GM19025 (cell line): ENCODE results near the gene UNC5B.

Source experiments
- ATAC-seq: cut with Tn5 transposase; IDR thresholded peaks from one replicate; pipeline ENCODE4 v1.9.1; 2021; ENCODE audit warnings: mild to moderate bottlenecking, low read depth, moderate library complexity; ENCODE audit not compliant: unreplicated experiment

The UNC5B gene

DNA sequence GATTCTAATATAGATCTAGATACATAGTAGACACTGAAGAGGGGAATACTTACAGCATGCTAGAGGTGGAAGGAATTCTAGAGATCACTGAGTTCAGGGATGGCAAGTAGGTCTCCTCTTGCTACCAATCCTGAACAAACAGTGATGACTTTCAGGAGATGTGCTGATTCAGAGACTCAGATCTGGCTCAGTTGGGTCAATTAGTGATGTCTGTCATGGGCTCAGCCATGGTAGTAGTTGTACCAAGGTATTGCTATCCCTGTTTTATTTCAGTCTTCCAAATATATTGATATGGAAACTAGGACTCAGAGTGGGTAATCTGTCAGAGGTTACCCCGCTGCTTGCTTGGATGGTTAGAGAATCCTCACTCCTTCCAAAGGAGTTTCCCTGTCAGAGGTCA lies 38.5 kb downstream of the UNC5B start:
- ATAC-seq: no peak

DNA sequence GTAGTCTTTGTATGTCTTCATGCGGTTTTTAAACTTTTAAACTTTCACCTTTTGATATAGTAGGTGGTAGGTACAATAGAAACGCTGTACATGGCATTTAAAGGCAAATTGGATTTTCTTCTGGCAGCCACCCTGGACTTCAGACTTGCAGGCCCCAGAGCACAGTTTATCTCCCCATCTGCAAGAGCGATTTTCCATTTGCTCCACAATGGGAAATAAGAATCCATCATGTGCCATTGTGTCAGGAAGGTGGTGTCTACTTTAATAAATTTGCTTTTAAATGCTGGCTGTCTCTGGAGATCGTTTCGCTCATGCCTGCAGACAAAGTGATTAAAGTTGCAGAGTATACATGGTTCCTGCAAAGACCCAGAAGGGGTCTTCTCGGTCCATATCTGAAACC lies 38.9 kb downstream of the UNC5B start:
- ATAC-seq: no peak

DNA sequence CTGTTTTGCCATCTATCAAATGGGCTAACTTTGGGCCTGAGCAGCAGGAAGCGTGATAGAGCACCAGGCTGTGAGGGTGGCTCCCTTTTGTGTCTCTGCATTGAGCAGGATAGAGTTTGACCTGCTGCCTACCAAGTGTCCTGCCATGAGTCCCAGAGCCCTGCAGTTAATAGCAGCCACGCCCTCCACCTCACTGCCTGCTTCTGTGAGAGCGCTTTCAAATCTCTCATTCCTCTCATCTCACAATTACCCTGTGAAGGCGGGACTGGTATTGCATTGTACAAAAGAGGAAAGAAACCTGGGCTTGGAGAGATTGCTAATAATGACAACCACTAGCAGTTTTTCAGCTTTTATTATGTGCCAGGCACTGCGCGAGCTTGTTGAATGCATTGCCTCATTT lies 39.9 kb downstream of the UNC5B start:
- ATAC-seq: no peak

DNA sequence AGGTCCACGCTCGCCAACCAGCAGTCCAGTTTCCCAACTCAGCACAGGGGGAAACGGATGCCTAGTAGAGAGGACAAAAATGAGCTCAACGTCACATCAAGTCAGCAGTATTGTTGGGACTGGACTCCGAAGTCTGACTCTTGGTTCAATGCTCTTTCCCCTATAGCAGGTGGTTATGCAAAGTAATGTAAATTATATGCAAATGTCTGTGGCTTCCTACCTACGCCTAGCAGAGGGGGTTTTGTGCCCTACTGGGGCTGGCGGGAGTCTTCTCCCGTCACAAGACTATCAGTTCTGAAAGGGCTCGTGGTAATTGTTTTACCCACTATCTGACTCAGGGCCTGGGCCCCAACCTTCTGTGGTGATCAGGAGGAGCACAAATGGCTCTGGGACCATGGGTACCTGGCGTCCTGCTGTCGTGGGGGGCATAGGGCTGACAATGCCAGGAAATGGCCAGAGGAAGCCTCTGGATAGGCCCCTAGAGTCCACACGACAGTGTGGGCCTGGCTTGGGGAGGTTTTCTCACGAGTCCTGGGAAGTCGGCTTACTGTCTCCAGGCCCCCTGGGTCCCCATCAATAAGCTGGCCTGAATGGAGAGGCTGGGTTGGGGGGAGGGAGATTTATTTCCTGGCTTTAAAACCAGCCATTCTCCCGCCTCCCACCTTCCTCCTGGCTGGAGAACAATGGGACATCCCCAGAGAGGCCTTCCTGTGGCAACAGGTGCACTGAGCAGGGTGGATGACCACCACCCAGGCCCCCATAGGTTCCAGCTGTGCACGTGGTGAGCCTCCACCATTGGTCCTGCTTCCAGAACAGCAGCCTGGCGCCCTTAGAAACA lies 41.8 kb downstream of the UNC5B start:
- no peak for ATAC-seq

DNA sequence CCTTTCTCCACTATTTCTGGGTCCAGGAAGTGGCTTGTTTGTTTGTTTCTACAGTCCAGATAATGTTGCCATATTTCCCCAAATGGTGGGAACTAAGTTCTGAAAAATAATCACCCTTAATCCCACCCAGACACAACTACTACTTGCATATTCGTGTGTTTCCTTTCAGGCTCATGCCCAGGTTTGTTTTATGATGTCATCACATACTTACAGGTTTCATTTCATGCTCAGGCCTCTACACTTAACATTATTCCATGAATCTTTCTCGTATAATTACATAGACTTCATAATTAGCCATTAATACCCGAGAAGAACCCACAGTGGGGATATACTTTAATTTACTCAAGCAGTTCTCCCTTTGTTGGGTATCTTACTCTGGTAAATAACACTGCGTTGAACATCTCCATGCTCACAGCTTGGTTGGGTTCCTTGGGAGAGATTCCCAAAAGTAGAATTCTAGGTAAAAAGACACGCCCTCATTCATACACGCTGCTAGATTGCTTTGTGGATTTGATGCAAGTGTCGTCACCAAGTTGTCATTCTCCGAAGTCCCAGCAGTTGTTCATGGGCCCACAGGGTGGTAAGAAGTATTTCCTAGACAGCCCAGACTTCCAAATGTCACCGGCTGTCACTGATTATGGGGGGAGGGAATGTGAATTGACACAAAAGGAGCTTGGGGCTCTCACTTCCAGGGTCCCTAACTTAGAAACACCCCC lies 42.6 kb downstream of the UNC5B start:
- ATAC-seq: no peak

DNA sequence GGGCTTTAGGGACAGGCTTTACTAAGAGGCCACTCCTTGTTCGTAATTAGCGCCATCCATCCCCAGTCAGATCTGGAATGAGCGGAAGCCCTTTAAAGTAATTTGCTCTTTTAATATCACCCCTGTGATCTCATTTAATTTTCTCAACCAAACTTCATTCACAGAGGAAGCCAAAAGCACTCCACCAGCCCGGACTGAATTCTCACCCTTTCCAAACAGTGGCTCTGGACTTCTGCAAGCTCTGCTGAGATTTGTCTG lies 43.1 kb downstream of the UNC5B start:
- ATAC-seq: no peak

DNA sequence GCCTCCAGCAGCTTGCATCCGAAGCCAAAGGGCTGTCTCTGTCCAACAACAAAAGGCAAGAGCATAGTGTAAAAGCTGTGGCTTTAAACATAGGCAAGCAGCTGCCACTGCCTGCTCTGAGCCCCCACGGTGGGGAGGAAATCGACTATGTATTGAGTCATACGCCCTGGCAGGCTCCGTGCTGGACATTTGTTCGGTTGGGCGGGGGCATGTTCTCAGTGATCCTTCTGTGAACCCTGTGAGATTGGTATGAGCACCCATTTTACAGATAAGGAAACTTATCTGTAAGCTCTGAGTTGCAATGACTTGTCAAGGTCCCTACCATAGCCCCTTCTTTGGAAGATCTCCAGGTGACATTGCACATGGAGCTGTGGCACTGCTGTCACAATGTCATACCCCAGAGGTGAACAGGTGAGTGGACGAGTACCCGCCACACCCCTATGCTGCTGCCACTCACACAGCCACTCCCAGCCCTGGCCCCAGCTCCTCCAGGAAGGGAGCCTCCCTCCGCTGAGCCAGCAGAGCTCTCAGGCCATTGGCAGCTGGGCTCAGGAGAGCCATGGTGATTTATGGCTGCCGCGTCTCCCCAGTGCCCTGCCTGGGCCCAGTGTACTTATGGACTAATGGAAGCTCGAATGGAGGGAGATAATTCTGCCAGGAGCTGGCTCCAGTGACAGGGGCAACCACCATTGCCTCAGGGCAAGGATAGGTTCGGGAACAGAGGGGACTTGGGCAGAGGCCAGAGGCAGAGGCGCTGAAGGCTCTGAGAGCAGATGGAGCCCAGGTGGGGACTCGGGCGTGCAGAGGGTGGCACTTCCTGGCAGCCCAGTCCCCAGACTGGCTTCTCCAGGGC lies 43.7 kb downstream of the UNC5B start:
- no peak for ATAC-seq

DNA sequence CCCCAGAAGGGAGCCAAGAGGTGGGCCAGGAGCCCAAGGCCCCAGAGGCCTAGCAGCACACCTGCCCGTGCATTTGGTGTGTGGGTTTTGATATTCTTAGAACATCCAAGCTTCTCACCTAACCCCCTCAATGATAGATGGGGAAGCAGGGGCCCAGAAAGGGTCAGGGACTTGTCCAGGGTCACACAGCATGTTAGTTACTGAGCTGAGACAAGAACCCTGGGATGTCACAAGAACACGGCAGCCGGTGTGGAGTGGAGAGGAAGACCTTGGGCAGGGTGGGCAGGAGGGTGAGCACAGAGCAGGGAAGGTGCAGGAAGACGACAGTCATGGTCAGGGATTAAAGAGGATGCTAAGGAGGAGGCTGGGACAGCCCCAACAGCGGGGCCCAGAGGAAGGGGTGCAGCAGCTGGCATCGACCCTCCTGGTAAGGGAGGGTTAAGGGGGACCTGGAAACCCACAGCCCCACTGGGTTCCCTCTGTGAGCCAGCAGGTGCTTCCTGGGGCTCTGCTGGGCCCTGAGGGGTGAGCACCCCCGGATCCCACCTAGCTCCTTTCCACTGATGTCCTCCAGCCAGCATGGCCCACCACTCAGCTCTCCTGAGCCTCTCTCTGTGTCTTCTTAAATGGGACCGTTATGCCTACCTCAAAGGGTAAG lies 44.4 kb downstream of the UNC5B start:
- ATAC-seq: no peak

DNA sequence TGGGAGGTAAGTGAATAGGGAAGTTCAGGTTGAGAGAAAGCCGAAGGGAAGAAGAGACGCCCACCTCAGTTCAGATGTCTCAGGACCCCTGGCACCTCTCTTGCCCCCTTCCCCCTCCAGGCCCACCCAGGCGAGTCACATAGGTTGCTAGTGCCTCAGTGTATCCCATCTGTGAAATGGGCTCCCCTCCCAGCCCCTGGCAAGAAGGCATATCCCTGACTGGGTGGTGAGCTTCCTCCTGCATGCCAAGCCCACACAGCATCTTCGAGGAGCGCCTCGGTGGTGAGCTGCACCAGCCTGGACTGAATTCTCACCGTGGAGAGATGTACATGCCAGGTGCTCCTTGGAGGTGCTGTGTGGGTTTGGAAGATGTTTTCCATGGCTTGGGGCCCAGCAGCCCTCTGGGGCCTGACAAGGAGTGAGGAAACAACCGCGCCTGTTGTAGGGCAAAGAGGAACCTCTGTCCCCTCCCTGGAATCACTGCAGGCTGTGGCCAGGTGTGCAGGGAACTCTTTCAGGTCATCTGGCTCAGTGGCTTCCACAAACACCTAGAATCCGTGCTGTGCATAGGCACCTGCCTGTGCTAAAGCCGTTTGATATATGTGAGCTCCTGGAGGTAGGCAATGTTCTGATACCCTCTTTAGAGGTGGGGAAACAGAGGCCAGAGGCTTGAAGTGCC lies 45.1 kb downstream of the UNC5B start:
- ATAC-seq: no peak

DNA sequence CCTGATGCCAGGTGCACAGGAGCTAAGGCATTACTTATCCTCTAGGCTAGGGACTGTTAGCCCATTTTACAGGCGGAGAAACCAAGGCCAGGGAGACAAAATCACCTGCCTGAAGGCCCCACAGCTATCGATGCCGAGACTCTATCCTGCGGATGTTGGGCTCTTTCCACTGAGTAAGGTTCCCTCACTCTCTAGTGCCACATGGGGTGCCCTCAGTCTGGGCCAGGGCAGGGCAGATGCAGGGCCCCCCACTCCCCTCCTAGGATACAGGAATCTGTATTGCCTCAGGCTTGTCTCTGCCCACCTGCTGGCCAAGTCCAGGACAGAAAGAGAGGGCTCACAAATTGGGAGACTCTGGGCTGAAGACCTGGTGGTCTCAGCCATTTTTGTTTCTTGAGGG lies 45.7 kb downstream of the UNC5B start:
- no peak for ATAC-seq

DNA sequence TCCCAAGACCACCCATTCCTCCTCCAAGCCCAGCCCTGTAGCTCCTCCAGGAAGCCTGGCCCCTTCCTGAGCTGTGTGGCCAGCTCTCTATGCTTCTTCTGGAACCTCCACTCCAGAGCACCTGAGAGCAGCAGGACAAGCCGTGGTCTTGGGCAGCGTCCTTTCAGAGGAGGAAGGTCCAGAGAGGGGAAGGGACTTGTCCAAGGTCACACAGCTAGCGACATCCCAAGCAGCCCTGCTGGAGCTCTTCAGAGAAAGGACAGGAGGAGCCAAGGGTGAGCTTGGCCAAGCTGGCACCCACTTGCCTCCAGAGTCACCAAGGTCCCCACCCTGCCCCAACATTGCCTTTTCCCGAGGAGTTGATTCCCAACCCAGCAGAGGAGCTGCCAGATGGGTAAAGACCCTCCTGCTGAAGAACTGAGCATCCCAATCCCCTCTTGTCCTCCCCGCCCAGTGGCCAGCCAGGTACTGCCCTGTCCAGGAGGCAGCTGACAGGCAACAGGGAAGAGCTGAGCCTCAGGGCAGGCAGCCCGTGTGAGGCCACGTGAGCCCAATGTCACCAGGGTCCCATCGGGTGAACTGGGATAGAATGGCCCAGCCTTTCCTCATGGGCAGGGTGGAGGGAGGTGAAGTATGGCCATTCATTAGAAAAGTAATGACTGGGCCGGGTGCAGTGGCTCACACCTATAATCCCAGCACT lies 46.2 kb downstream of the UNC5B start:
- no peak for ATAC-seq

DNA sequence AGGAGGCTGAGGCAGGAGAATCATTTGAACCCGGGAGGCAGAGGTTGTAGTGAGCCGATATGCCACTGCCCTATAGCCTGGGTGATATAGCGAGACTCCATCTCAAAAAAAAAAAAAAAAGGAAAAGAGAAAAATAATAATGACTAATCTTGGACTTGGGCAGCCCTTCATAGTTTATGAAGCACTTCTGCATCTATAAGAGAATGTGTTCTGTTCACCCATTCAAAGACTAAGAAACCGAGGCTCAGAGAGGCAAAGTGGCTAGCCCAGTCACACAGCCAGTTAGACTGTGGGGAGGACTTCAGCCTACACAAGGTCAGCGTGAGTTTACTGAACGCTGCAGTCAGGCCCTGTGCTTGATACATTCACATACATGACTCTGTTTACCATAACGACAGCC lies 46.9 kb downstream of the UNC5B start:
- no peak for ATAC-seq

DNA sequence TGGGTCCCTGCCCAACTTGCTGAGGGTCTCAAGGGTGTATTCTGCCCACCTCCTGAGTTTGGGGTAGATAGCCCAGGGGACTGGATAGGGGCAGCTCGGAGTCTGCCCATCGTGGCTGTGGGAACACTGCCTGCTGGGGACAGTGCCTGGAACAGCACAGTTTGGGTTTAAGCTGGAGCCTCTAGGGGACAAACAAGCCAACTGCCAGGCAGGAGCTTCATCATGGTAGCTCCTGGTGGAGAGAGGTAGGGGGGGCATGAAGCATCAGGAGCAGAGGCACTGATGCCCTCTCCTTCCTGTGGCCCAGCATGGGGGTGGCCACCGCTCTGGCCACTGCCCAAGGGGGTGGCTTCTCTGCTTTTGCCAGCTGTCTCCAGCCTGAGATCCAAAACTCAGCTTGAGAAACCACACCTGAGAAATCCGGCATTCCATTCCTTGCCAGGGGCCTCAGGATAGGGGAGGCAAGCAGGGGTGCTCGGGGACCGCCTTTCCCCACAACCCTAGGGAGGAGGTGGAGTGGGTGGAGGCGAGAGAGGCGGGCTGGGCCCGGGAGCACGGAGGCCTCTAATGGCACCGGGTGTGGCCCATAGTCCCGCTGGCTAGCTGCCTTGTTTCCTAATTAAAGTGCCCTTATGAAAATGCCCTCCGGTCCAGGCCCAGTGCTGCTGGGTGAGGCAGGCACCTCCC lies 47.6 kb downstream of the UNC5B start:
- no peak for ATAC-seq

DNA sequence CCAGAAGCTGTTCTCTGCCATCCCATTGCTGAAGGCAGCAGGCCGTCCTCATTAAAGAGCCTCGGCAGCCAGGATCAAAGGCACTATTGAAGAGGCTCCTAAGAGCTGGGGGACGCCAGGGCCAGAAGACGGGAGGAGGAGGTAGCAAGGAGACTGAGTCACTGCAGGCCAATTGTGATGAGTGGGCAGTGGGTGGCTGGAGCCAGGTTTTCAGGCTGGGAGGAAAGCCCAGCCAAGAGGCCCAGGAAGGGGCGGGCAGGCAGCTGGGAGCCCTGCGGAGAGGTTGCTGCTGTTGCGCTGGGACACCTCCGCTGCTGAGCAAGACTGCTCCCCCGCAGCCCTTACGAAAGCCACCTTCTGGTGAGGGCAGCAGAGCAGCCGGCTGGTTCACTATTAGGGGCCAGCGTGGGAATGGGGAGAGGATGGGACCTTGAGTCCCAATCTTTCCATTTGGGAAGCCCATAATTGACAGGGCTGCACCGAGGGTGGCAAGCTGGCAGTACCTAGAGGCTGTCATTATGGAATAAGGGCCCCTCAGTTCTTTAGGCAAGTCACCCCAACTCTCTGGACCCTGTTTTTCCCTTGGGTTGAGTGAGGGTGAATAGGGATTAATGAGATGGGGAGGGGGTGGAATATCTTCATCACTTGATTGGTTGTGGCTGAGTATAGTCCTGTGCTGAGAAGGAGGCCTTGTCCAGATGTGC lies 48.4 kb downstream of the UNC5B start:
- ATAC-seq: no peak

DNA sequence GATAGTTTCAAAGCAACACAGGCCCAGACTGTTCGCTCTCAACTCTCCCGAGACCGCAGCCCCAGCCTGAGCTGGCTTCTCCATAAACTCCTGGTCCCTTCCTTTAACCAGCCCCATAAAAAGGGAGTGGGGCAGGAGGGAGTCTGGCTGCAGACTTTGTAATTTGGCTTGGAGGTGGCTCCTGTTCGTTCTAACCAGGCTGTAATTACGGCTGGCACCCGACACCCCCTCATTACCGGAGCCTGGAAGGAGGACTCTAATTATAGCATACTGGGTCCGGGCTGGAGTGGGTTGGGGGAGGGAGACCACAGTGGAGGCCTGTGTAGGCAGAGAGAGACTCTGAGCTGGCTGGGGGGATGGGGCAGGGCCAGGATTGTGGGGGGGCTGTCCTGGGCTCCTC lies 49.7 kb downstream of the UNC5B start:
- no peak for ATAC-seq

DNA sequence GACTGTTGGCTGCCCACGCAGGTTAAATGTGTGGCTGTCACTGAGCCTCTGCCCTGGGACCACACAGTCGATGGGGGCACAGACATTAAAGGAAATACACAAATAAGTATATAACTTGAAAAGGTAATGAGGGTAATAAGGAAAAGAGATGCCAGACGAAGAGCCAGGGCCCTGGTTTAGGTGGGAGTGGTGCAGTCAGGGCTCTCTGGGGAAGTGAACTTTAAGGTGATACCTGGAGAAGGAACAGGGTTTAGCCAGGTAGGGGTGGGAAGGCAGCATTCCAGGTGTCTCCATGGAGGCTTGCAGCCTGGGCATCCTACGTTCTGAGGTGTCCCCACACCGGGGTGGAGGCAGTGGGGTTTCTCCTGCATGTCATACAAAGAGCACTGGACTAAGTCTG lies 50.4 kb downstream of the UNC5B start:
- ATAC-seq: no peak

DNA sequence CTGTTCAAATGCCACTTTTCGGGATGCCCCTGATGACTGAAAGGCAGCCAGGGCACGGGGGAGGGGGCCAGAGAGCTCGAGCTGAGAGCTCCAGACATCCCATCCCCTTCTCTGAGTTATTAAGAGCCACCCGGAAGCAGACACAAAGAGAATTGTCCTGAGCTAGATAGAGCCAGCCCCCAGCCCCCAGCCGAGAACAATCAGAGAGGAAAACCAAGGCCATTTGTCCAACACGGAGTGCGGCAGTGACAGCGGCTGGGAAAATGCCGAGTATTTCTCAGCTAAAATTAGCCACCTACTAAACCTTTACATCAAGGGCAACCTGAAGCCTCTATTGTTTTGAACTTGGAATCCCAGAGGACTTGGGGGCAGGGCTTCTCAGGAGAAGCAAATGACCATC lies 51.0 kb downstream of the UNC5B start:
- no peak for ATAC-seq

DNA sequence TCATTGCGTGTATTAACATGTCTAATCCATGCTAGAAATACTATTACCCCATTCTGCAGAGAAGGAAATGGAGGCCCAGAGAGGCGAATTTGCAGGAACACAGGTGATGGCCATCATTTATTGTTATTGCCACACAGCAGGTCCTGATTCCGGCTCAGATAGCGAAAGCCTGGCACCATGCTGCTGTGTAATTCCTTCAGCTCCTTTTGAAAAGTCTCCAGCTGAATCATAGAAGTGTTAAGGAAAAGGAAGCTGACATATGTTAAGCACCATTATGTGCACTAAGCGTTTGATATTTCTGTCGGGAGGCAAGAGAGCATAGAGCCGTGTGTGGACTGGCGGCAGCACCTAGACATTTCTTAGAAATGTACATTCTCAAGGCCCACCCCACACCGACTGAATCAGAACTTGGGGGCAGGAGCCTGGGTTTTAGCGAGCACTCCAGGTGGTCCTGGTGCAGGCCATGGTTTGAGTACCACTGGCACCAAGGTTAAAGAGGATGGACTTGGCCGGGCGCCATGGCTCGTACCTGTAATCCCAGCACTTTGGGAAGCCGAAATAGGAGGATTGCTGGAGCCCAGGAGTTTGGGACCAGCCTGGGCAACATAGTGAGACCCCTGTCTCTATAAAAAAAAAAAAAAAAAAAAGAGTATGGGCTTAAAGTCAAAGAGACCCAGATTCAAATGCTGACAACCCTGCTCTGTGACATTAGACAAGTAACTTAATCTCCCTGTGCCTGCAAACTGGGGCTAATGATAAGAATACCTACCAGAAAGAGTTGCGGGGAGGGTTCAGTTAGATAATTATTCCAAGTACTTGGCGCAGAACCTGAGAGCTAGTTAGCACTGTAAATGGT lies 52.2 kb downstream of the UNC5B start:
- ATAC-seq: no peak
